ENCODE results near the gene SHOX.

SHOX gene

GRCh38 chrX:675279-675954 lies 44.8 kb downstream of the SHOX start:
- no peak for DNase-seq

DNA sequence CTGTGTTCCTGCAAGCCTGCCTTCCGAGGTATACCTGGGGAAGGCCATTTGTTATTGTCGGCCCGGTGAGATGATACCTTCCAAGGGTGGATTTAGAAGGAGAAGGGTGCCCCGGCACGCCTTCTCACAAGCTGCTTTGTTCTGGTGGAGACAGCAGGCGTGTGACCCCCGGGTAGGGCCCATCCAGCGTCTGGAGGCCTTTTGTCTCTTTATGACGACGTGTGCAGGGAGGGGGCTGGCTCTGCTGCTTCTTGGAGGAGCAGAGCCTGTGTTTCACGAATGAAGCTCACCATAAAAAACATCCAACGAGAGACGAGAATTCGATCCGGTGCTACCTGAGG lies 45.3 kb downstream of the SHOX start:
- DNase-seq, result no peak

- DNase-seq, result no peak
Measured at GRCh38 chrX:677376-677775, 46.8 kb downstream of the SHOX start.

DNA sequence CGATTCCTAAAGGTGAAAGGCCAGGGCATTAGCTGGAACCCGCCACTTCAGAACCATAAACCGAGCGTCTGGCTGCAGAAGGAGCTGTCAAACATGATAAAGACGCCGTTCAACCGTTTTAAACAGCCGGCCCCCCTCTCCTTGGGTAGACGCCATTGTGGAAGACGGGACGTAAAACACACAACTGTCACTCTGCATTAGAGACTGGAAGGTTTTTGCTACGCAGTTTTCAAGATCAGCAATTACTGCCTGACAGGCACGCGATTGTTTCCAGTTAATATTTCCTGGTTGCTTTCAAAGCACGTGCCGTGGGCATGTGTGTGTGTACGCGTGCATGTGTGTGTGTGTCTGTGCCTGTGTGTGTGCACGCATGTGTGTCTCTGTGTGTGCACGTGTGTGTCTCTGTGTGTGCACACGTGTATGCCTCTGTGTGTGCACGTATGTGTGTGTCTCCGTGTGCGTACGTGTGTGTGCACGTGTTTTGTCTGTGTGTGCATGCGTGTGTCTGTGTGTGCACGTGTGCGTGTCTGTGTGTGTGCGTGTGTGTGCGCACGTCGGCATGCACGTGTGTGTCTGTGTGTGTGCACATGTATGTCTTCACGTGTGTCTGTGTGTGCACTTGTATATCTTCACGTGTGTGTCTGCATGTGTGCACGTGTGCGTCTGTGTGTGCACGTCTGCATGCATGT lies 48.8 kb downstream of the SHOX start:
- DNase-seq, result no peak

DNA sequence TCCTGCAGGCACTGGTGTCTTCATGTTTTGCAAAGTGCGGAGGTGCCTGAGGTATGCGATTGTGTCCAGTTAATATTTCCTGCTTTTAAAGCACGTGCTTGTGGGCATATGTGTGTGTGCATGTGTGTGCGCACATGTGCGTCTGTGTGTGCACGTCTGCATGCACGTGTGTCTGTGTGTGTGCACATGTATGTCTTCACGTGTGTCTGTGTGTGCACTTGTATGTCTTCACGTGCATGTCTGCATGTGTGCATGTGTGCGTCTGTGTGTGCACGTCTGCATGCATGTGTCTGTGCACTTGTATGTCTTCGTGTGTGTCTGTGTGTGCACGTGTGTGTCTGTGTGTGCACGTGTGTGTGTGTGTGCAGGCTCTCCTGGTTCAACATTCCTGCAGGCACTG lies 49.5 kb downstream of the SHOX start:
- no peak for DNase-seq

DNA sequence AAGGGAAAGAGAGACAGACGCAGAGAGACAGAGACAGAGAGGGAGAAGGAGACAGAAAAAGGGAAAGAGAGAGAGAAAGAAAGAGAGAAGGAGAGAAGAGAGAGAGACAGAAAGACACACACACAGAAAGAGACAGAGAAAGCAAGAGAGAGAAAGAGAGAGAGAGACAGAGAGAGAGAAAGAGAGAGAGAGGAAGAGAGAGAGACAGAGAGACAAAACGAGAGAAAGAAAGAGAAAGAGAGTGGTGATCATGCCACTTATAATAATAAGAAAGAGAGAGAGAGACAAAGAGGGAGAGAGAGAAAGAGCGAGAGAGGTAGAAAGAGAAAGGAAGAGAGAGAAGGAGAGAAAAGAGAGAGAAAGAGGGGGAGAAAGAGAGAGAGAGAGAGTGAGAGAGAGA lies 51.4 kb downstream of the SHOX start:
- no peak for DNase-seq

DNA sequence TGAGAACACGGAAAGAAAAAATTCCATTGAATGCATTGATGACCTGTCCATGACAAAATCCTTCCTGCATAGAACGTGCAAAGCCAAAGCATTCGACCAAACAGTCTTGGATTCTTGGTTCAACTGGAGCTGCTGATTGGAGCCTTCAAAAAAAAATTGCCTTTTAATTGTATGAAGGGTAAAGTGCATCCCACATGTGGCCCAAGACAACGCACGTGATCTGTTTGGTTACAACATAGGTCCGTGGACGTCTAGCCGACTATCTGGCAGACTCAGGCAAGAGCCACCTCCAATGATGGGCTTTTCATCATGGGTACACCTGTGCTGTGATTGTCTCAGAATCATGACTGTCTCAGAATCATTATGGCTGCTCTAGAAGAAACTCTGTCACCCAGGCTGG lies 52.3 kb downstream of the SHOX start:
- no peak for DNase-seq

GRCh38 chrX:683576-683975 lies 53.0 kb downstream of the SHOX start:
- no peak for DNase-seq

DNA sequence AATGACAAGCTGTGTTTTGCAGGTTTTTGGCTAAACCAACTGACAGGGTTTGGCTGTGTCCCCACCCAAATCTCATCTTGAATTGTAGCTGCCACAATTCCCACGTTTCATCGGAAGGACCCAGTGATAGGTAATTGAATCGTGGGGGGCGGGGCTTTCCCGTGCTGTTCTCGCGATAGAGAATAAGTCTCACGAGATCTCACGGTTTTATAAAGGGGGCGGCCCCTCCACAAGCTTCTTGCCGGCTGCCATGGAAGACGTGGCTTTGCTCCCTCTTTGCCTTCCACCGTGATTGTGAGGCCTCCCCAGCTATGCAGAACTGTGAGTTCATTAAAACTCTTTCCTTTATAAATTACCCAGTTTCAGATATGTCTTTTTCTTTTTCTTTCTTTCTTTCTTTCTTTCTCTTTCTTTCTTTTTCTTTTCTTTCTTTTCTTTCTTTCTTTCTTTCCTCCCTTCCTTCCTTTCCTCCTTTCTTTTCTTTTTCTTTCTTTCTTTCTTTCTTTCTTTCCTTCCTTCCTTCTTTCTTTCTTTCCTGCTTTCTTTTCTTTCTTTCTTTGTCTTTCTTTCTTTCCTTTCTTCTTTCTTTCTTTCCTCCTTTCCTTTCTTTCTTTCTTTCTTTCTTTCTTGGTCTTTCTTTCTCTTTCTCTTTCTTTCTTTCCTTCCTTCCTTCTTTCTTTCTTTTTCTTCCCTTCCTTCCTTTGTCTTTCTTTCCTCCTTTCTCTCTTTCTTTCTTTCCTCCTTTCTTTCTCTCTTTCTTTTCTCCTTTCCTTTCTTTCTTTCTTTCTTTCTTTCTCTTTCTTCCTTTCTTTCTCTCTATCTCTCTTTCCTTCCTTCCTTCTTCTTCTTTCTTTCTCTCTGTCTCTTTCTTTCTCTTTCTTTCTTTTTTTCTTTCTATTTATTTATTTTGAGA lies 54.8 kb downstream of the SHOX start:
- DNase-seq, result no peak

GRCh38 chrX:689983-690382 lies 59.4 kb downstream of the SHOX start:
- no peak for DNase-seq

DNA sequence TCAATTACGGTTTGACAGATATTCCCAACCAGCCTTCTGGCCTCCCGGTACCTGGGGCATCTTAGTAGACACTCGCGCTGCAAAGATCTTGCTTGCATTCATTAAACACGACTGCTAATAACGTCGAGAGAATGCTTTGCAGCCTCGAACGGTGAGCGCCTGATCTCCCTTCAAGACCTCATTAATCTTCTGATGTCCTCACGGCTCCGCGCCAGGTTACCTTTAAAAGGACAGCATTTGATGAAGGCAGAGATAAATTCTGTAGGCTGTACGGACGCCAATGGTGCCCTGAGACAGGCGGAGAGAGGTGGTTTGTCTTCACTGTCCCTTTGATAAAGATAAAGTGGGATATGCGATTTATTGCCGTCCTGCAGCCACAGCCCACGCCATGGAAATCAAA lies 64.2 kb downstream of the SHOX start:
- DNase-seq, result no peak

GRCh38 chrX:698206-698605 lies 67.6 kb downstream of the SHOX start:
- DNase-seq, result no peak

DNA sequence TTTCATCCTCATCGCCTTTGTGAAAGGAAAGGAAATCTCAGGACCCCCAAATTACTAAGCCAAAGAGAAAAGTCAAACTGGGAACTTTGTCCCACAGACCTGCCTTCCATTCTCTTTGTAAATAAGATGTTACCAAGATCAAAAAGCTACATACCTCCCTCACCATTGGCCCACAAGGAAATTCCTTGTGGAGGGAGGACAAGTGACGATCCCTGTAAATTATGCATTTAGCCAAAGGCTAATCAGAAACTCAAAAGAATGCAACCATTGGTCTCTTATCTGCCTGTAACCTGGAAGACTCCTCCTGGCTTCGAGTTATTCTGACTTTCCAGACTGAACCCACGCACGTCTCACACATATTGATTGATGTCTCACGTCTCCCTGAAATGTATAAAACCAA lies 70.3 kb downstream of the SHOX start:
- no peak for DNase-seq

GRCh38 chrX:701673-702072 lies 71.1 kb downstream of the SHOX start:
- DNase-seq, result no peak

DNA sequence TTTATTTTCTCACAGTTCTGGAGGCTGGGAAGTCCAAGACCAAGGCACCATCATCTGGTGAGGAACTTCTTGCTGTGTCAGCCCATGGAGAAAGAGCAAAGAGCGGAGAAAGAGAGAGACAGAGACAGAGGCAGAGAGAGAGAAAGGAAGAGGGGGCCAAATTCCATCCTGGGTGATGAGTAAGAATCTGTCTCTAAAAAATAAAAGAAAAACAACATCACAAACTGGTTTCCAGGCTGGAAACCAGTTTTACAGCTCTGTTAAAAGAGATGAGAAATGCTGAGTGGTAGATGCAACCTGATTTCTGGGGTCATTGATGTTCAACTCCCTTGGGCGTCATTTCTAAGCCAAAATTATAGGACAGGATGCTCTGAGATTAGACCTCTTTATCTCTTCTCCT lies 72.9 kb downstream of the SHOX start:
- DNase-seq, result no peak

DNA sequence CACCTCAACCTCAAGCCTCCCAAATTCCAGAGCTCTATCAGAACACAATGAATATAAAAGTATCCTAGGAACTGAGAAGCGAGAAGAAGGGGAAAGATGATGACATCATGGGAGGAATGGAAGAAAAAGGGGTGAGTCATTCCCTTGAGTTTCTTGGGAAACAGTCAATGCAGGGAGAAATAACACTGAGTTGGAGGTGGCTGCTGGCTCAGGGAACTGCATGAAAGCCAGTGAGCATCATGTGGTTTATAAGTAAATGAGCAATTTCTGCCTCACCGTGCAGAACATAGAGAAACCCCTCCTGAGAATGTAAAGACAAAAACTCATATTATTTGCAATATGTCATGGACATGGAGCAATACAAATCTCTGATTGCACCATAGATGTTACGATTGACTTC lies 73.3 kb downstream of the SHOX start:
- DNase-seq, result no peak
